NCI-H2227 treated with DMSO at 0.1 percent for 48 hours (cell line): ENCODE measurements around the gene NRK.
"Not testable (repeated sequence)": the region's sequence is repeated elsewhere in the genome, so short reads cannot be mapped to it uniquely, and the experiment has no call there.

Source experiments
- DNase-seq: peaks from one replicate; lab custom pipeline; 2025; lab: John Stamatoyannopoulos, UW

Gene NRK

DNA sequence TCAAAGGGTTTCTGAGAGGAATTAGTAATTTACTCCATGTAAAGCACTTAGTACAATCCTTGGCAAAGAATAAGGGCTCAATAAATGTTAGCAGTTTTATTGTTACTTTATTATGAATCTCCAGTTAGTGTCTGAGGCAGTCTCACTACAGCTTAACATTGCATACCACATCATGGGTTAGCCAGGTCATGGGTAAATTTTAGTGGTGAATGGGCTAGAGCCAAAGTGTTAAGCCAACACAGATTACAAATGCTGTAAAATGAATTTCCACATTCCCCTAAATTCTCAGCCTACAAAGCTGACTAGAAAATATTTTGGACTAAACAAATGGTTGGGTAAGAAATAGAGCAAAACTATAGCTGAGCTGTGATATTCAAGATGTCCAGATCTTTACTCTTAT, 72.4 kb downstream of the NRK start:
- no peak for DNase-seq

- no peak for DNase-seq
Observed at GRCh38 chrX:105909576-105909975, 87.2 kb downstream of the NRK start.

DNA sequence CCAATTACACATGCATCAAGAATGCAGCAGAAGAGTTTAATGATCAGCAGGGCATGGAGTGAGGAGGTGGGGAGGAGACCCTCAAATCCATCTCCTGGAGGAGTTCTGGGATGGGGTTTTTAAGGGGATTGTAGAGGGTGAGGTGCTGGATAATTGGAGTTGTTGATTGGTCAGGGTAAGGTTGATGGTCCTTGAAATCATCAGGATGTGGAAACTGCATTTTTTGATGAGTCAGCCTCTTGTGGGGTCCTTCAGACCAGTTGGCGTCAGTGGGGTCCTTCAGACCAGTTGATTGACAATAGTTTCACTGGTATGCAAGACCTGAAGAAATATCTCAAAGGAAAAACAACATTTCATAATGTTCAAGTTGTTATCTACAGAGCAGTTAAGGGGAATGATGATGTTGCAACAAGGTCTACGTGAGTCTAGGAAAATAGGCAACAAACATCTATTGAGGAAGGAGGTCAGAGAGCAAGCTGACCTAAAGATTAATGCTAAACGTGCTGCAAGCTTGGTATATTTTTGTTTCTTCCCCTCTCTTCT, 88.3 kb downstream of the NRK start:
- DNase-seq: no peak

DNA sequence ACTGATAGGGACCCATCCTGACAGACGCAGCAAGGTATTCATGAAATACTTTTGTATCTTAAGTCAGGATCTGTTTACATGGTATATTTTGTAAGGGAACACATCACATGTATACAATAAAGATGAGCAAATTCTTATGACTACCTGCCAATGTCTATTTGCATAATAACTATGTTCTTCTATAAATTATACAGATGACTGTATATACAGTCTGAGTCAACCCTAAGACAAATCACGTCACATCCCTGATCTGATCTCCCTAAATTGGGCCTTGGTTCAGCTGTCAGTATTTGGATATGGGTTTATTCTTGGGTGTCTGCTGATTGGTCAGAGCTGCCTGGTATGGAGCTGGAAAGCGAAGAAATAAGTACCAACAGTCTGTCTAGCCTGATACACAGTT, 122.9 kb downstream of the NRK start:
- no peak for DNase-seq

GRCh38 chrX:105969487-105969886, 147.1 kb downstream of the NRK start:
- DNase-seq: no peak

DNA sequence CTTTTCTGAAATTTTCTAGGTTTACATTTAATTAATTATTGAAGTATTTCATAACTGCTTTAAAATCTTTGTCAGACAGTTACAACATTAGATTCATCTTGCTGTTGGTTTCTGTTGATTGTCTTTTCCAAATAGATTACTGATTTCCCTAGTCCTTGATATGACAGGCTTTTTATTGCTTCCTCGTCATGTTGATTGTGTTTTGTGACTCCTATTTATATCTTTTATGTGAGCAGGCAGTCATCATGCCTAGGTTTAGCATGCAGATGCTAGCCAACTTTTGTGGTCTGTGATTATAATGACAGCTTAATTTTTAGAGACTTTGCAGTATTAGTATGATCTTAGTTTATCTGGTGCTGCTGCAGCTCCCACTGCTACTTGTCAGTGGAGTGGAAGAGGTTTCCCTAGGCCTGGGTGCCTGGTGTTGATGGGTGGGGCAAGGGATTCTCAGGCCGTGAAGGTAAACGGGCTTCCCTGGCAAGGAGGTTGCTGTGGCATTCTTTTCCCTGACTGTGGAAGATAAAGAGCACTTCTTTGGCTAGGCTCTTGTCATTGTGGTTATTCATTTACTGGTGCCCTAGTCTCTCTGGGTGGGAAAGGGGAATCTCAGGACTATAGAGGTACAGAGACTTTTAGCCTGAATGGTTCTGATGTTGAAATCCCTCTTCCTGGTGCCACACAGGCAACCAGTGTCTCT, 150.5 kb downstream of the NRK start:
- DNase-seq: no peak

- DNase-seq: no peak
Observed at GRCh38 chrX:105973387-105973739, 151.0 kb downstream of the NRK start.

GRCh38 chrX:105975382-105975781, 153.0 kb downstream of the NRK start:
- DNase-seq: no peak

- no peak for DNase-seq
Observed at GRCh38 chrX:105981772-105982485, 159.6 kb downstream of the NRK start.

- not testable (repeated sequence) for DNase-seq
Observed at GRCh38 chrX:105988487-105988886, 166.1 kb downstream of the NRK start.

DNA sequence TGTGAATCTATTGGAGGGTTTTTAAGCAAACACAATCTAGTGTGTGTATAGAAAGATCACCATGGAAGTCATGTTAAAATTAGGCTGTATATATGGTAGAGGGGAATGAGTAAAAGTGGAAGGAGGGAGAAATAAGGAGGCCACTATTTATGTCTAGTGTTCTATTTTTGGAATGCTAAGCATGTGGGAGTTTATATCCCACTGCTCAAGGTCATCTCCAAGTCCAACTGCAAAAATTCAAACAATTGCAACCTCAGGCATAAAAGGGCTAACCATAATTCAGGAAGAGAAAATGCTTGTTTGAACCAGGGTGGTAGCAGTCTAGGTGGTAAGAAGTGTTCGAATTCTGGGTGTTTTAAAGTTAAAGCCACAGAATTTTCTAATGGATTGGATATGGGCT, 177.0 kb downstream of the NRK start:
- no peak for DNase-seq

DNA sequence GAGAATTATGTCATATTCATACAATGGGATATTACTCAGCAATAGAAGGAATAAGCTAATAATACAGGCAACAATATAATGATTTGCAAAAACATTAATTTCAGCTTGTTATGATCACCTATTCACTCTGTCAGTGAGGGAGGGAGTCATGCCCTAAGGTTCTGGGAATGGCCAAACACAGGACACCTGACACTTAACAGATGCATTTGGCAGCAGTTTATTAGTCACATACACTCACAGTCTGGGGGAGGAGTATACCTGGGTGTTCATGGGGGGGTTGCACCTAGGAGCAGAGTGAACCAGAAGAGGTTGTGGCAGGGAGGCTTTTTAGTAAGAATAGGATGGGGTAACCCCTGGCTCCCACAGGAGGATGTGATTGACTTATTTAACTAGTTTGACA, 177.9 kb downstream of the NRK start:
- DNase-seq: no peak

GRCh38 chrX:106000609-106001008, 178.3 kb downstream of the NRK start:
- not testable (repeated sequence) for DNase-seq

GRCh38 chrX:106005684-106006083, 183.3 kb downstream of the NRK start:
- DNase-seq: no peak

DNA sequence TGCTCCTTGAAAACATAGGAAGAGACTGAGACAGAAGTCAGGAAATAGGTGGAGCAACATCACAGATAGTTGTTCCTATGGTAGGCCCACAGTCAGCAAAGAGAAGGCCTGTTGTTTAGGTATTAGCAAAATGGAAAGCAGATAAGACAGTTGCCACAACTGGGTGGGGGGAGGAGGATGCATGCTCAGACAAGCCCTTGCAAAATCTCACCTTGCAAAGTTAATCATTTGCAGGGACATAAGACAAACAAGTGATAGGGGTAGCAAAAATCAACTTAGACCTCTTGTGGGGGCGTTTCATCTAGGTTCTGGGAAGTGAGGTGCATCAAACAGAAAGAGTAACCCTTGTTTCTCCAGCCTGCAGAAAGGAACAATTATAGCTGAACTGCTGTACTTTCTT, 185.5 kb downstream of the NRK start:
- DNase-seq: no peak
